Adipose tissue (tissue), 3 donors: ENCODE data around the gene QKI. TPM values are rescaled to one million over a fixed set of nuclear protein-coding genes. Genes with fewer than 3 reads are reported as not detected.
A peak's percentile ranks its signal among the peaks of the same experiment; 100 is the strongest.

Experiments
- H3K27ac ChIP-seq: one replicate; pipeline ENCODE4 v1.5.1; 2013; ENCODE audit warnings: low read depth, low read length
- WGBS, 3 donors: extraction: QIAGEN DNeasy Blood & Tissue Kit; methylation state at CpG; one replicate each; pipeline ENCODE4 v1.1.7; 2013; 5-methylcytosine and 5-hydroxymethylcytosine counted together
- polyA plus RNA-seq, 3 donors: library from polyadenylated mRNA; stranded (reverse); fragments of 200-250 nt; gene quantifications; one replicate each; pipeline ENCODE4 v1.2.3, GENCODE V29; 2013
- donor health status: healthy with polysubstance abuse.
- donor health status: Bipolar disorder and iron deficiency.
- donor health status: healthy.

QKI gene
- polyA plus RNA-seq, 3 donors, result 20.1 to 110 (median 51.2) TPM

- 89 to 92% (median 91%) methylated on average over 5 of the region's 5 CpGs for whole genome bisulfite sequencing, 3 donors
- H3K27ac ChIP-seq, result no peak overlapping the region
Measured at GRCh38 chr6:163387317-163387716, 27.2 kb upstream of the QKI start.

- 76 to 96% (median 80%) methylated on average over 4 of the region's 4 CpGs for WGBS, 3 donors
- H3K27ac ChIP-seq, result no peak overlapping the region
Measured at GRCh38 chr6:163389354-163389753, 25.2 kb upstream of the QKI start.

- 93 to 100% (median 96%) methylated on average over 1 of the region's 1 CpG for WGBS, 3 donors
- no peak overlapping the region for H3K27ac ChIP-seq
Measured at GRCh38 chr6:163390770-163391169, 23.7 kb upstream of the QKI start.

GRCh38 chr6:163391985-163392384, 22.5 kb upstream of the QKI start:
- H3K27ac ChIP-seq, result no peak overlapping the region
- 68 to 94% (median 85%) methylated on average over 2 of the region's 2 CpGs for WGBS, 3 donors

GRCh38 chr6:163392533-163392932, 22.0 kb upstream of the QKI start:
- 4 to 18% (median 15%) methylated on average over 2 of the region's 2 CpGs for WGBS, 3 donors
- no peak overlapping the region for H3K27ac ChIP-seq

GRCh38 chr6:163393923-163394322, 20.6 kb upstream of the QKI start:
- WGBS, 3 donors, result 71 to 89% (median 74%) methylated on average over 5 of the region's 5 CpGs
- H3K27ac ChIP-seq, result no peak overlapping the region

GRCh38 chr6:163394659-163395058, 19.9 kb upstream of the QKI start:
- no peak overlapping the region for H3K27ac ChIP-seq
- WGBS, 3 donors, result 80 to 87% (median 85%) methylated on average over 4 of the region's 4 CpGs

- WGBS, 3 donors, result 83 to 87% (median 86%) methylated on average over 5 of the region's 5 CpGs
Measured at GRCh38 chr6:163395122-163395830, 19.2 kb upstream of the QKI start.

GRCh38 chr6:163395831-163396185, 18.7 kb upstream of the QKI start:
- no peak overlapping the region for H3K27ac ChIP-seq
- WGBS, 3 donors, result 92 to 94% (median 93%) methylated on average over 3 of the region's 3 CpGs

More at GRCh38 chr6:163395122-163395830, 19.2 kb upstream of the QKI start:
- no peak overlapping the region for H3K27ac ChIP-seq

- WGBS, 3 donors, result 38 to 64% (median 50%) methylated on average over 4 of the region's 4 CpGs
- no peak overlapping the region for H3K27ac ChIP-seq
Measured at GRCh38 chr6:163397326-163397725, 17.2 kb upstream of the QKI start.

- 79 to 88% (median 86%) methylated on average over 2 of the region's 2 CpGs for WGBS, 3 donors
- no peak overlapping the region for H3K27ac ChIP-seq
Measured at GRCh38 chr6:163398115-163398514, 16.4 kb upstream of the QKI start.

- H3K27ac ChIP-seq, result no peak overlapping the region
- 55 to 76% (median 58%) methylated on average over 9 of the region's 9 CpGs for WGBS, 3 donors
Measured at GRCh38 chr6:163398815-163399214, 15.7 kb upstream of the QKI start.

- no peak overlapping the region for H3K27ac ChIP-seq
- WGBS, 3 donors, result 72 to 85% (median 83%) methylated on average over 2 of the region's 2 CpGs
Measured at GRCh38 chr6:163400509-163400908, 14.0 kb upstream of the QKI start.

- WGBS, 3 donors, result 89 to 97% (median 94%) methylated on average over 14 of the region's 14 CpGs
- no peak overlapping the region for H3K27ac ChIP-seq
Measured at GRCh38 chr6:163401039-163401885, 13.3 kb upstream of the QKI start.

- 84 to 92% (median 87%) methylated on average over 7 of the region's 7 CpGs for WGBS, 3 donors
- H3K27ac ChIP-seq, result no peak overlapping the region
Measured at GRCh38 chr6:163402616-163403015, 11.9 kb upstream of the QKI start.

- H3K27ac ChIP-seq, result no peak overlapping the region
- 48 to 85% (median 50%) methylated on average over 10 of the region's 10 CpGs for WGBS, 3 donors
Measured at GRCh38 chr6:163404825-163405265, 9.7 kb upstream of the QKI start.

- WGBS, 3 donors, result 28 to 36% (median 33%) methylated on average over 18 of the region's 18 CpGs
- peak overlapping the region; percentile 87 for H3K27ac ChIP-seq
Measured at GRCh38 chr6:163405412-163406309, 8.9 kb upstream of the QKI start.

GRCh38 chr6:163406366-163406765, 8.2 kb upstream of the QKI start:
- WGBS, 3 donors, result 53 to 74% (median 59%) methylated on average over 1 of the region's 1 CpG
- no peak overlapping the region for H3K27ac ChIP-seq

GRCh38 chr6:163406830-163407229, 7.7 kb upstream of the QKI start:
- 87 to 96% (median 93%) methylated on average over 2 of the region's 2 CpGs for WGBS, 3 donors
- H3K27ac ChIP-seq, result no peak overlapping the region
